Nephron (organoid): ENCODE data around the gene MACROD2.

Experiments used
- H3K27ac Mint-ChIP-seq, 3 experiments: 2 replicates each; pipeline ENCODE4 v1.8.0; 2020; ENCODE audit warnings: mixed read lengths in 3 of 3, mild to moderate bottlenecking in 2 of 3, moderate library complexity in 1 of 3
- H3K27me3 Mint-ChIP-seq: 2 replicates; pipeline ENCODE4 v1.8.0; 2021; ENCODE audit warnings: low read depth, mild to moderate bottlenecking, moderate library complexity, mixed read lengths
- H3K36me3 Mint-ChIP-seq: 2 replicates; pipeline ENCODE4 v1.8.0; 2020; ENCODE audit warnings: low read depth, mixed read lengths
- H3K4me1 Mint-ChIP-seq: 2 replicates; pipeline ENCODE4 v1.8.0; 2020; ENCODE audit warnings: mixed read lengths
- H3K4me3 Mint-ChIP-seq, 3 experiments: 2 replicates each; pipeline ENCODE4 v1.8.0; 2020; ENCODE audit warnings: mild to moderate bottlenecking in 3 of 3, mixed read lengths in 3 of 3, moderate library complexity in 2 of 3
- H3K9me3 Mint-ChIP-seq: 2 replicates; pipeline ENCODE4 v1.8.0; 2020; ENCODE audit warnings: mixed read lengths
- CTCF ChIP-seq, 3 experiments: fragments of 200-600 bp; sonication (generic); IDR thresholded peaks; one replicate each; pipeline ENCODE4 v1.5.0; 2021; ENCODE audit warnings: antibody characterized with exemption in 3 of 3; ENCODE audit not compliant: unreplicated experiment in 3 of 3

MACROD2 gene

GRCh38 chr20:14232650-14233049 lies 237.3 kb downstream of the MACROD2 start:
- H3K36me3 Mint-ChIP-seq, result no peaks in the 10 kb centered on the region
- no peaks in the 10 kb centered on the region for H3K27me3 Mint-ChIP-seq
- no peak overlapping the region for H3K4me3 Mint-ChIP-seq
- no peaks in the 10 kb centered on the region for H3K4me1 Mint-ChIP-seq
- peaks cover 9% of the 10 kb centered on the region for H3K9me3 Mint-ChIP-seq
- no peak overlapping the region for H3K27ac Mint-ChIP-seq
- TF ChIP-seq CTCF (IDR thresholded peaks at IDR 0.05; ENCODE audit: unreplicated experiment in 3 of 3), result no peak

GRCh38 chr20:14234666-14235295 lies 239.5 kb downstream of the MACROD2 start:
- H3K27ac Mint-ChIP-seq, result no peak overlapping the region
- peaks cover 9% of the 10 kb centered on the region for H3K9me3 Mint-ChIP-seq

GRCh38 chr20:14235355-14235754 lies 240.0 kb downstream of the MACROD2 start:
- Mint-ChIP-seq H3K36me3 (no peaks in the 10 kb centered on the region), H3K27me3 (no peaks in the 10 kb centered on the region)

More at GRCh38 chr20:14234666-14235295, 239.5 kb downstream of the MACROD2 start:
- H3K4me1 Mint-ChIP-seq, result no peaks in the 10 kb centered on the region
- no peak overlapping the region for H3K4me3 Mint-ChIP-seq
- no peaks in the 10 kb centered on the region for H3K27me3 Mint-ChIP-seq
- no peaks in the 10 kb centered on the region for H3K36me3 Mint-ChIP-seq
- TF ChIP-seq CTCF (IDR thresholded peaks at IDR 0.05; ENCODE audit: unreplicated experiment in 3 of 3), result no peak

GRCh38 chr20:14245368-14245970 lies 250.2 kb downstream of the MACROD2 start:
- no peak for TF ChIP-seq CTCF (IDR thresholded peaks at IDR 0.05; ENCODE audit: unreplicated experiment in 3 of 3)
- Mint-ChIP-seq H3K4me3 (no peak overlapping the region), H3K9me3 (no peaks in the 10 kb centered on the region), H3K27ac (no peak overlapping the region), H3K36me3 (no peaks in the 10 kb centered on the region), H3K4me1 (no peaks in the 10 kb centered on the region), H3K27me3 (no peaks in the 10 kb centered on the region)

More at GRCh38 chr20:14235355-14235754, 240.0 kb downstream of the MACROD2 start:
- no peak for TF ChIP-seq CTCF (IDR thresholded peaks at IDR 0.05; ENCODE audit: unreplicated experiment in 3 of 3)
- Mint-ChIP-seq H3K4me3 (no peak overlapping the region), H3K27ac (no peak overlapping the region), H3K9me3 (peaks cover 9% of the 10 kb centered on the region), H3K4me1 (no peaks in the 10 kb centered on the region)

GRCh38 chr20:14259689-14260088 lies 264.4 kb downstream of the MACROD2 start:
- Mint-ChIP-seq H3K9me3 (peaks cover 6% of the 10 kb centered on the region), H3K27ac (no peak overlapping the region), H3K4me1 (no peaks in the 10 kb centered on the region), H3K4me3 (no peak overlapping the region), H3K36me3 (peaks cover 5% of the 10 kb centered on the region), H3K27me3 (no peaks in the 10 kb centered on the region)
- TF ChIP-seq CTCF (IDR thresholded peaks at IDR 0.05; ENCODE audit: unreplicated experiment in 3 of 3), result no peak

- no peak overlapping the region for H3K27ac Mint-ChIP-seq
- no peak overlapping the region for H3K4me3 Mint-ChIP-seq
- no peaks in the 10 kb centered on the region for H3K27me3 Mint-ChIP-seq
- no peaks in the 10 kb centered on the region for H3K4me1 Mint-ChIP-seq
- no peak for TF ChIP-seq CTCF (IDR thresholded peaks at IDR 0.05; ENCODE audit: unreplicated experiment in 3 of 3)
- H3K36me3 Mint-ChIP-seq, result peaks cover 5% of the 10 kb centered on the region
- H3K9me3 Mint-ChIP-seq, result peaks cover 6% of the 10 kb centered on the region
Observed at GRCh38 chr20:14260367-14260766, 265.1 kb downstream of the MACROD2 start.
